Keratinocyte (primary cell): Measurements from ENCODE around the gene PCDHGB5. TPM values are rescaled to one million over a fixed set of nuclear protein-coding genes. Genes with fewer than 3 reads are reported as not detected.

Source experiments
- DNase-seq: peaks from one replicate; pipeline ENCODE4 v3.0.0-alpha.2; 2011; ENCODE audit warnings: low read depth, missing footprints, low spot score
- FAIRE-seq: peaks from 2 replicates; lab custom pipeline; 2011; peaks lifted over from hg19 to GRCh38; lab: Jason Lieb, UNC
- H2AFZ ChIP-seq: 2 replicates; pipeline ENCODE4 v1.6.0; 2012; ENCODE audit warnings: low read length, control low read depth, inconsistent platforms; ENCODE audit not compliant: control insufficient read depth
- H3K27ac ChIP-seq: 2 replicates; pipeline ENCODE4 v1.5.1; 2011; ENCODE audit warnings: low read length; ENCODE audit not compliant: control insufficient read depth, insufficient read depth
- H3K27me3 ChIP-seq: 3 replicates; pipeline ENCODE4 v1.6.0; 2011; ENCODE audit warnings: low read length; ENCODE audit not compliant: control insufficient read depth, insufficient read depth; ENCODE audit errors: extremely low read depth
- H3K36me3 ChIP-seq, 2 experiments: 2 replicates in 1 of 2; 3 replicates in 1 of 2; pipeline ENCODE4 v1.5.1; 2011; ENCODE audit warnings: low read length in 2 of 2, mild to moderate bottlenecking in 1 of 2; ENCODE audit not compliant: control insufficient read depth in 2 of 2, insufficient read depth in 2 of 2; ENCODE audit errors: extremely low read depth in 1 of 2
- H3K4me1 ChIP-seq: 3 replicates; pipeline ENCODE4 v1.5.1; 2011; ENCODE audit warnings: low read length; ENCODE audit not compliant: control insufficient read depth, insufficient read depth; ENCODE audit errors: extremely low read depth
- H3K4me2 ChIP-seq: 3 replicates; pipeline ENCODE4 v1.6.0; 2011; ENCODE audit warnings: low read depth, low read length; ENCODE audit not compliant: control insufficient read depth, insufficient read depth; ENCODE audit errors: extremely low read depth
- H3K4me3 ChIP-seq, 3 experiments: fragments of 200-600 bp in 1 of 3; sonication (generic) in 1 of 3; 2 replicates in 2 of 3; 3 replicates in 1 of 3; pipeline ENCODE4 v1.5.1; 2011 to 2016; ENCODE audit warnings: low read length in 3 of 3, mild to moderate bottlenecking in 3 of 3, control low read depth in 2 of 3, inconsistent platforms in 1 of 3, low read depth in 1 of 3, mixed read lengths in 1 of 3, mixed run types in 1 of 3, moderate library complexity in 1 of 3; ENCODE audit not compliant: control insufficient read depth in 2 of 3, insufficient read depth in 2 of 3; ENCODE audit errors: extremely low read depth in 1 of 3
- H3K79me2 ChIP-seq: 2 replicates; pipeline ENCODE4 v1.6.0; 2012; ENCODE audit warnings: low read length; ENCODE audit not compliant: control insufficient read depth, insufficient read depth
- H3K9ac ChIP-seq: 3 replicates; pipeline ENCODE4 v1.6.0; 2011; ENCODE audit warnings: low read length; ENCODE audit not compliant: control insufficient read depth, insufficient read depth; ENCODE audit errors: extremely low read depth
- H3K9me1 ChIP-seq: 3 replicates; pipeline ENCODE4 v1.6.0; 2011; ENCODE audit warnings: low read length; ENCODE audit not compliant: control insufficient read depth, insufficient read depth; ENCODE audit errors: extremely low read depth
- H3K9me3 ChIP-seq: 2 replicates; pipeline ENCODE4 v1.5.1; 2012; ENCODE audit warnings: low read depth, low read length; ENCODE audit not compliant: control insufficient read depth
- H4K20me1 ChIP-seq: 3 replicates; pipeline ENCODE4 v1.6.0; 2011; ENCODE audit warnings: low read length; ENCODE audit not compliant: control insufficient read depth, insufficient read depth; ENCODE audit errors: extremely low read depth
- CTCF ChIP-seq, 3 experiments: IDR thresholded peaks in 1 of 3; conservative IDR thresholded peaks in 1 of 3; optimal IDR thresholded peaks in 1 of 3; 2 replicates in 2 of 3; 3 replicates in 1 of 3; pipeline versions ENCODE3 to v1.5.1; 2011; ENCODE audit warnings: low read length in 3 of 3, mild to moderate bottlenecking in 3 of 3, moderate library complexity in 2 of 3, control low read depth in 1 of 3, inconsistent platforms in 1 of 3; ENCODE audit not compliant: insufficient read depth in 2 of 3; ENCODE audit errors: extremely low read depth in 1 of 3
- EZH2 ChIP-seq: IDR thresholded peaks from one replicate; pipeline ENCODE4 v1.6.1; 2012; ENCODE audit warnings: inconsistent platforms, mild to moderate bottlenecking, low read length, moderate library complexity
- dilution Hi-C: fragments of 300-500 bp; cut with MboI; formaldehyde crosslinking; loops from one replicate; pipeline ENCODE4 v1.7.0; 2020; ENCODE audit warnings: low sequenced_read_pairs; ENCODE audit not compliant: extremely low pct_ligation_motif_present
- polyA plus RNA-seq, 5 experiments: library from polyadenylated mRNA; depleted of rRNA in 3 of 5; stranded (reverse) in 3 of 5; stranded (forward) in 1 of 5; unstranded in 1 of 5; fragments of >200 nt; gene quantifications; 1 replicate in 1 of 5; 2 replicates in 3 of 5; 3 replicates in 1 of 5; pipeline versions ENCODE4 v1.2.1 to v1.2.3, GENCODE V29; 2011 to 2012; ENCODE audit warnings: missing spikeins in 2 of 5, low read depth in 1 of 5, low replicate concordance in 1 of 5

Gene PCDHGB5
- polyA plus RNA-seq, 1 donor (not counting 4 experiments of a cell fraction or from before 2014, with no cell fraction given) = 1.8 TPM

- TF ChIP-seq CTCF (optimal IDR thresholded peaks at IDR 0.05 in 1 of 3, IDR thresholded peaks at IDR 0.05 in 1 of 3, conservative IDR thresholded peaks at IDR 0.05 in 1 of 3; ENCODE audit: extremely low read depth in 1 of 3, insufficient read depth in 2 of 3, low read length in 3 of 3) (no peak), EZH2 (no peak)
- Histone ChIP-seq H3K27me3 (peaks cover 40% of the 10 kb centered on the region), H2AFZ (no peak within 1 kb of the TSS)
Measured at GRCh38 chr5:141363952-141364660, 33.6 kb upstream of the PCDHGB5 start, which contains the start of gene PCDHGA5. Gene PCDHGA5 (plus strand): TSS chr5:141364162. CDS start chr5:141364331, 169 bp downstream.

GRCh38 chr5:141366016-141366896 lies 31.5 kb upstream of the PCDHGB5 start:
- Histone ChIP-seq H3K79me2 (no peaks in the 10 kb centered on the region), H3K27ac (no peak overlapping the region), H3K36me3 (no peaks in the 10 kb centered on the region), H3K4me2 (no peak overlapping the region), H3K4me1 (no peaks in the 10 kb centered on the region), H4K20me1 (no peaks in the 10 kb centered on the region), H3K27me3 (peaks cover 42% of the 10 kb centered on the region), H3K9me1 (no peaks in the 10 kb centered on the region), H3K9ac (no peak overlapping the region), H3K4me3 (no peak overlapping the region), H3K9me3 (peaks cover 24% of the 10 kb centered on the region), H2AFZ (no peak overlapping the region)
- TF ChIP-seq CTCF (optimal IDR thresholded peaks at IDR 0.05 in 1 of 3, IDR thresholded peaks at IDR 0.05 in 1 of 3, conservative IDR thresholded peaks at IDR 0.05 in 1 of 3; ENCODE audit: extremely low read depth in 1 of 3, insufficient read depth in 2 of 3, low read length in 3 of 3) (no peak), EZH2 (no peak)
- dilution Hi-C loops = no loop called here
- no peak for DNase-seq
- no peak for FAIRE-seq

More at GRCh38 chr5:141363952-141364660, 33.6 kb upstream of the PCDHGB5 start, which contains the start of gene PCDHGA5:
- Histone ChIP-seq H3K36me3 (no peaks in the 10 kb centered on the region), H3K4me3 (no peak within 1 kb of the TSS), H3K9ac (no peak within 1 kb of the TSS), H3K9me1 (no peaks in the 10 kb centered on the region), H3K4me2 (no peak within 1 kb of the TSS), H3K27ac (no peak within 1 kb of the TSS), H3K79me2 (no peaks in the 10 kb centered on the region), H4K20me1 (no peaks in the 10 kb centered on the region), H3K4me1 (no peaks in the 10 kb centered on the region), H3K9me3 (peaks cover 24% of the 10 kb centered on the region)
- no peak for DNase-seq
- dilution Hi-C loops = no loop called here
- FAIRE-seq = no peak
